HG02840 (cell line): ENCODE measurements around the gene GORAB.
A peak's percentile ranks its signal among the peaks of the same experiment; 100 is the strongest.

Source experiments
- ATAC-seq: cut with Tn5 transposase; IDR thresholded peaks from one replicate; pipeline ENCODE4 v1.9.1; 2021; ENCODE audit warnings: mild to moderate bottlenecking, moderate library complexity, moderate number of reproducible peaks; ENCODE audit not compliant: unreplicated experiment, low FRiP score

The GORAB gene, protein sequence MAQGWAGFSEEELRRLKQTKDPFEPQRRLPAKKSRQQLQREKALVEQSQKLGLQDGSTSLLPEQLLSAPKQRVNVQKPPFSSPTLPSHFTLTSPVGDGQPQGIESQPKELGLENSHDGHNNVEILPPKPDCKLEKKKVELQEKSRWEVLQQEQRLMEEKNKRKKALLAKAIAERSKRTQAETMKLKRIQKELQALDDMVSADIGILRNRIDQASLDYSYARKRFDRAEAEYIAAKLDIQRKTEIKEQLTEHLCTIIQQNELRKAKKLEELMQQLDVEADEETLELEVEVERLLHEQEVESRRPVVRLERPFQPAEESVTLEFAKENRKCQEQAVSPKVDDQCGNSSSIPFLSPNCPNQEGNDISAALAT

GRCh38 chr1:170531758-170532657 lies at the start of gene GORAB:
Gene GORAB, plus strand, starts transcription at chr1:170532166. Its CDS starts 58 bp downstream, at chr1:170532224.
- ATAC-seq, result peak; percentile 99

- no peak for ATAC-seq
Measured at GRCh38 chr1:170483051-170483450, 48.9 kb upstream of the GORAB start.

- ATAC-seq, result no peak
Measured at GRCh38 chr1:170487503-170487902, 44.5 kb upstream of the GORAB start.

DNA sequence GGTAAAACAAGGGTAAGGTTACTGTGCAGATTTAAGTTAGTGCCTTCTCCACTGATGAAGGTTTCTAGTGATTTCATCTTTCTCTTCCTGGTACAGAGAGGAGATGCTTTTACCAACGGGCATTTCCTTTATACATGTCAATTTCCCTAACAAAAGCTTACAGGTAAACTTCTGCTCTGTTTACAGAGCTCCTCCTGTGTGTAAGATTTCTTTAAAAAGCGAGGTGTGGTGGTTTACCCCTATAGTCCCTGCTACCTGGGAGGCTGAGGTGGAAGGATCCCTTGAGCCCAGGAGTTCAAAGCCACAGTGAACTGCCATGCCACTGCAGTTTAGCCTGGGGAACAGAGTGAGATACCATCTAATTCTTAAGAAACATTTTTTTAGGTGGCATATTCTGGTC lies 40.7 kb upstream of the GORAB start:
- ATAC-seq, result no peak

DNA sequence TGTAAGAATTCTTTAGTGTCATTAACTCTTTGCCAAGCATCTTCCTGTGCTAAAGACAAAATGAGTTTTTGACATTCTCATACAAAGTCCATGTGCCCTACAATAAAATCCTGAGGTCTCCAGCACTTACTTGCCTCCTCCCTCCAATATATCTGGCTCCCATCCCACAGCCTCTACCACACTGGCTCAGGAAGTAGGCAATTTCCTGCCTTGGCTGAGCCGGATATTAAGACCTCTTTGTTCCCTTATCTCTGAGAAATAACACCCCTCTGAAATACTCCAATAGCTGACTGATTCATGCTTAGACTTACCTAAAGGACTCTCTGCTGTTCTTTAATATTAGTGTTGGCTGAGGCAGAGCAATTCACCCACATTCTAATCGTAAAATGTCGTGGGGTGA lies 37.6 kb upstream of the GORAB start:
- ATAC-seq, result no peak

DNA sequence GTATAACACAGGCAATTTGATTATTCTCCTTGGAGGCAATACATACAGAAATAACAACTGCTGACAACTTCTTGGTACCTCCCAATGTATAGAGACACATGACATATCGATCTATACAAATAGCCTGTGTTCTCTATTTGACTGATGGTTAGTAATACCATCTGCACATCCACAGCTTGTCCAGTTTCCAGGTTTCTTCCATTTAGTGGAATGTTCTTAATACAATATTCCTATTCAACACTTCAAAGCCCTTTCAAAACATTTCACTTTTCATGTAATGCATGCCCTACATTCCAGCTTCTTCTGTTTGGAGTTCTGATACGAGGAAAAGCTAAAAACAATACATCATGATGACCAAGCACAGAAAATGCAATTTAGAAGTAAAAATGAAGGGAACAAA lies 37.0 kb upstream of the GORAB start:
- no peak for ATAC-seq

GRCh38 chr1:170498876-170499275 lies 33.1 kb upstream of the GORAB start:
- ATAC-seq, result no peak

- ATAC-seq, result no peak
Measured at GRCh38 chr1:170503665-170504064, 28.3 kb upstream of the GORAB start.

DNA sequence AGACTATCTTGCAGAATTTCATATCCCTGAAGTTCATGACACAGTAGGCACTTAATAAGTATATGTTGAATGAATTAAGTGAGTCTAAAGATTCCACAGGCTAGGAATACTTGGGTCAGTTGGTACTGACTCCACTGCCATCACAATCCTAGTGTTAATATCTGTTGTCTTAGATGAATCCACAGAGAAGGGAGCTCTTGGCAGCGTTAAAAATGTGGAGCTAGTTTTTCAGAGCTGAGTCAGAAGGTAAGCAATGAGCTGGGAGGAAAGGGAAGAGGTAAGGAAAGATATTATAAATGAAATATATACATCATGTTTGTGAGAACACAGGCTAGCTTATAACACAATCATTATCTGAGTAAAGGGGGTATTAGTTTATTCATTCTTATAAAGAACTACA lies 21.8 kb upstream of the GORAB start:
- ATAC-seq, result no peak

- no peak for ATAC-seq
Measured at GRCh38 chr1:170511038-170511437, 20.9 kb upstream of the GORAB start.

- no peak for ATAC-seq
Measured at GRCh38 chr1:170513138-170513537, 18.8 kb upstream of the GORAB start.

GRCh38 chr1:170518185-170518834 lies 13.7 kb upstream of the GORAB start:
- ATAC-seq, result no peak

DNA sequence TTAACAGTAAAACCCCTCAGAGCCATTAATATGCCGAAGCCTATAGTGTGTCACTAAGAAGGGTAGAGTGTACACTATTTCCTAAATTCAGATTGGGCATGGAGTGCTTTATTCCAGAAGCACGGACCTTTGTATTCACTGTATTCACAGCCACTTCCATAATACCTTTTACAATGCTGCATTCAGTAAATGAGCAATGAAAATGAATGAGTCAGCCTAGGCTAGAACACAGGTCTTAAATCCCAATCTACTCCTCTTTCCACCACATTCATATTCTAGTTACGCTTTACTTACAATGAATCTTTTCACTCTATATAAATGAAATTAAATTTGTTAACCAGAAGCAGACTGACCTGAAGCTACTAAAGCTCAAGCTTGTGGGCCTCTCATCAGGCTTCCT lies 13.0 kb upstream of the GORAB start:
- ATAC-seq, result no peak

DNA sequence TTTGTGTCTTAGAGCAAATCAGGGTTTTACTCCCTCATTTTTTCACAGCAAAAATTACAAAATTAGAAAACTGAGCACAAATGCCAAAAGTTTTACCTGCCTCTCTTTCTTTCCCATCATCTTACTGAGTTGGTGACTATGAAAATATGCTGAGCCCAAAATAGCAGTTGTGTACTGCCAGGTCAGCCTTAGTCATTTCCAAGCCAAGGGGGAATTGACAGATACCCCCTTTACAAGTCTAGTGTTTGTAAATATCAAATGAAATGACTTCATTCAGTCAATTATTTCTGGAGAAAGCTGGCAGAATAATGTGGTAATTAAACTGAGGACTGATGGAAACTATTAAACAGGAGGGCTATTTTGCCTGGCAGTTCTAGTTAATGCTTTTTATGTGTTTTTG lies 11.4 kb upstream of the GORAB start:
- ATAC-seq, result no peak

DNA sequence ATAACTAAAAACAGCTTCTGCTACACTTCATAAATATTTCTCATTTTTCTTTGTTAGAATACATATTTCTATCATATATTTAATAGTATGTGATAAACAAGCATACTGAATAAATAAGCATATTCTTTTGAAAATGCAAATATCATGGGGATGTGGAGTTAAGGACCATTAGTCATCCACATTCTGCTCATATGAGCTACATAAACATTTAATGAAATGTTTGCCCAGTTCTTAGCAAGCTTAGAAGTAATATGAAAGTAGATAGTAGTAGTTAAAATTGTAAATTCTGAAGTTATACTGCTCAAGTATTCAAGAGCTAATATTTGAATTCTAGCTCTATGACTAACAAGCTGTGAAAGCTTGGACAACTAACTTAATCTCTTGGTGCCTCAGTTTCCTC lies 10.1 kb upstream of the GORAB start:
- ATAC-seq, result no peak

DNA sequence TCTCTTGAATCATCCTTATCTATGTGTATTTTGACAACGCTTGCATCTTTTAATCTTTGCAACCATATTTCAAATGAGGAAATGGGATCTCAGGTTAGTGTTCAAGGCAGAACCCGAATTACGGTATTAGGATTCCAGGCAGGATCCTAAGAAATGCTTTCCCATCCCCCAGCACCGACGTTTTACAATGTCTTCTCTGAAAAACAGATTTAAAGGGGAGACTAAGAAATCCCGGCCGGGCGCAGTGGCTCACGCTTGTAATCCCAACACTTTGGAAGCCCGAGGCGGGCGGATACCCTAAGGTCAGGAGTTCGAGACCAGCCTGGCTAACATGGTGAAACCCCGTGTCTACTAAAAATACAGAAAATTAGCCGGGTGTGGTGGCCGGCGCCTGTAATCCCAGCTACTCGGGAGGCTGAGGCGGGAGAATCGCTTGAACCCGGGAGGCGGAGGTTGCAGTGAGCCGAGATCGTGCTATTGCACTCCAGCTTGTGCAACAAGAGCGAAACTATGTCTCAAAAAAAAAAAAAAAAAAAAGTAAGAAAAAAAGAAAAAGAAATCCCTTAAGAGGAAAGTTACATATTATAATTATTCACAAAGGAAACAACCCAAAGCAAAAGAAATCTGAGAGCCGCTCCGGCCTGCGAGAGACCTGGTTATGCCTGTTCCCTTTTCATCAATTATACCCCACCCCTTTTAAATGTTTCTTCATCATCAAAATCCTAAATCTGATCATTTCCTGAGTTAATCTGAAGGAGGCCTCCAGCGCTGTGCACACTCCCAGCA lies 801 bp upstream of the GORAB start:
- ATAC-seq, result no peak

- no peak for ATAC-seq
Measured at GRCh38 chr1:170533298-170533697, 1.3 kb downstream of the GORAB start.

- no peak for ATAC-seq
Measured at GRCh38 chr1:170534626-170535147, 2.7 kb downstream of the GORAB start.

DNA sequence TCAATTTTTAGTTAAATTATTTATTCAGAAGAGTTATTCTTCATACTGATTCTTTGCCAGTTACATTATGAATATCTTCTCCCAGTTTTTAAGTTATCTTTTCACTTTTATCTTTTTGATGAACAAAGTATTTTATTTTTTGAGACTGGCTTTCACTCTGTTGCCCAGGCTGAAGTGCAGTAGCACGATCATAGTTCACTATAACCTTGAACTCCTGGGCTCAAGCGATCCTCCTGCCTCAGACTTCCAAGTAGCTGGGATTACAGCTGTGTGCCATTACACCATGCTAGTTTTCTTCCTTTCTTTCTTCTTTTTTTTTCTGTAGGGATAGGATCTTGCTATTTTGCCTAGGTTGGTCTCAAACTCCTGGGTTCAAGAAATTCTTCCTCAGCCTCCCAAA lies 3.5 kb downstream of the GORAB start:
- ATAC-seq, result no peak

DNA sequence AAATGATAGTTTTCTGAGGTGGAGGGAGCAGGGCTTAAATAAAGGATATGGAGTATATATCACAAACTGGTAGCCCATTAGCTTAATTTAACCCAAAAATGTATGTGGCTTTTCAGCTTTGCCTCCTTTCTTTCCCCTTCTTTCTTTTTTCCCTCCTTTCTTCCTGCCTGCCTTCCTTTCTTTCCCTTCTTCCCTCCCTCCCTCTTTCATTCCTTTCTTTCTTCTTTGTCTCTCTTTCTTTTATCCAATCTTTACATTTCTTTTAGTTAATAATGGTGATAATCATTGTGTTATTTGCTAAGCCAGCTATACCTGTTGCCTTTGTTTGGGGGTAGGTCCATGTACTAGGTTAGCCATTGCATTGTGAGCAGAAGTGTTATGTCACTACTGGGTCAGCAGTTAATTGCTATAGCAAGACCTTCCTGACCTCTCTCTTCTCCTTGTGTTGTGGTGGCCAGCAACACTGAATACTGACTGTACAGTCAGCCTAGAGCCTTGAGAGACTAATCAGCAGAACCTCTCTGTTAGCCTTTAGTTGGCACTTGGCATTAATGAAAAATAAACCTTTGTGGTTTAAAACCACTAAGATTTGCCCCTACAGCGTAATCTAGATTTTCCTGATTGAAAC lies 5.1 kb downstream of the GORAB start:
- no peak for ATAC-seq
